ENCODE results near the gene TMEM47.

GRCh38 chrX:34585561-34585960, 71.5 kb downstream of the TMEM47 start:
- TF ChIP-seq CTCF (IDR thresholded peaks at IDR 0.05; ENCODE audit: low read length) (no peak), EZH2 (optimal IDR thresholded peaks at IDR 0.05; ENCODE audit: low read depth, low read length) (no peak), EZH2phosphoT487 (IDR thresholded peaks at IDR 0.05; ENCODE audit: low read length) (no peak)

Data from MM.1S (cell line).